ELF-1 (cell line): ENCODE results near the gene ZNRF3.
A peak's percentile ranks its signal among the peaks of the same experiment; 100 is the strongest.

Experiments used
- DNase-seq: peaks from one replicate; pipeline ENCODE4 v3.0.0-alpha.2; 2016; ENCODE audit warnings: low read depth, low spot score

The ZNRF3 gene

GRCh38 chr22:29009148-29009547 is 125.8 kb downstream of the ZNRF3 start:
- no peak for DNase-seq

- peak; percentile 77 for DNase-seq
These were observed 128.1 kb downstream of the ZNRF3 start for GRCh38 chr22:29011240-29012100.

DNA sequence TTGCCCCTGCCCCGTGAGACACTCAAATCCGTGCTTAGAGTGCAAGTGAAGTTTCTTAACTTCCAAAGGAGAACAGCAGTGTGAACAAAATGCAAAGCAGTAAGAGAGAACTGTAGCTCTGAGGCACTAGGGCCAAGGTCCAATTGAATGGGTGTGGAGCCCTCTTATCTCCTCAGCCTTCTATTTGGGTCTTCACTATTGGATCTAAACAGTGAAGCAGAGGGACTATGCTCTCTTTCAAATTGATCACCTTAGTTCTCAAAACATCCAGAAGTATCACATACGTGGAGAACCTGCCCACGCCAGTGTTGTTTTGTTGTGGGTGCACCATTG is 128.7 kb downstream of the ZNRF3 start:
- DNase-seq, result no peak

GRCh38 chr22:29012952-29013351 is 129.6 kb downstream of the ZNRF3 start:
- no peak for DNase-seq

- DNase-seq, result peak; percentile 8
These were observed 130.9 kb downstream of the ZNRF3 start for GRCh38 chr22:29014293-29014692.

DNA sequence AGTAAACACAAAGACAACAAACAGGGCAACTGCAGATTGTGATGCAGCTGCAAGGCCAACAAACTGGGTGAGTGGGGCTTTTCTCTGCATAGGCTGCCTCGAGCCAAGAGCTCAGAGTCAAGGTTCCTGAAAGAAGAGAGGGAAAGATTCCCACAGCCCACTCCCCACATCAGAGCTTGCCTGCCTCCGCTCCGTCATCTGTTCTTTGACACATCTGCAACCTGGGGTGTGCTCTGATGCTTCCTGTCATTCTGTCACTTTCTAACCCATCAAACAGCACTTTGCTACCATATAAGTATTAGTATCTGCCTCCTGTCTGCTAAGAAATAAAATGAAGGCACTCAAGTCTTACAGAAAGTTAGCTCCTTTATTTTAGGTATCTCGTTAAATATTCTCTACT is 131.4 kb downstream of the ZNRF3 start:
- DNase-seq, result no peak

DNA sequence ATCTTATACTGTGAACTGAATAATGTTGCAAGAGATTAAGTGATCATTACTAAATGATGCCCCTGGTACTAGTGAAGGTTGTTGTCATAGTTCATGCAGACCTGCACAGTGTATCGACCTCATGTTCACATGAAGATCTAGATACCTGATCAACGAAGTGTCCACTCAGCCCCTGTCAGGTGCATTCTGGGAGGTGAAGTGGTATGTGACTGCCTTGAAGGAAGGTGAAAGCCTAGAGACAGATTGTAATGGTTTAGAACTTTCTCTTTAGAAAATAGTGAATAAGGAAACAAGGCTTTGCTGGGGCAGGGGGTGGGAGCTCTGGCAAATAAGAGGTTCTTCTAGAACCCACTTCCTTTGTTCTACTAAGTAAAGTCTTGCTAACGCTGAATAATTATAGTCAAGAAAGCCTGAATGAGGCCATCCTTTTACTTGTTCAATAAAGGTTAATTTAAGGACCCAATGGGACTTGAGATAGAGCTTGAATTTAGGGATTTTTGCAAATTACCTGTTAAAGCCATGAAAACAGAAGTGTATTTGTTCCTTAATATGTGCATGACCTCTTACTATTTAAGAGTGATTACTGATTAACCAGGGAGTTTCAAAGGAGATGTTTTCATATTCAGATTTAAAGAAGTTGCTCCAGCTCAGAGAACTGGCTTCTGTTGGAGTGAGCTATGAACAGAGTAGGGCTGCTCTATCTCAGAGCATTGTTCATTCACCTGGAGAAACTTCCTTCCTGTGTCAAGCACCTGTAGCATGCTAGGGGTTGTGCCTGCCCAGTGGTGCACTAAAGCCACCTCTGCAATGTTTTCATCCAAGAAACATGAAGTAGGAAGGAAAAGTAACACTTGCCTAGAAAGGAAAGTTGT is 132.9 kb downstream of the ZNRF3 start:
- no peak for DNase-seq

DNA sequence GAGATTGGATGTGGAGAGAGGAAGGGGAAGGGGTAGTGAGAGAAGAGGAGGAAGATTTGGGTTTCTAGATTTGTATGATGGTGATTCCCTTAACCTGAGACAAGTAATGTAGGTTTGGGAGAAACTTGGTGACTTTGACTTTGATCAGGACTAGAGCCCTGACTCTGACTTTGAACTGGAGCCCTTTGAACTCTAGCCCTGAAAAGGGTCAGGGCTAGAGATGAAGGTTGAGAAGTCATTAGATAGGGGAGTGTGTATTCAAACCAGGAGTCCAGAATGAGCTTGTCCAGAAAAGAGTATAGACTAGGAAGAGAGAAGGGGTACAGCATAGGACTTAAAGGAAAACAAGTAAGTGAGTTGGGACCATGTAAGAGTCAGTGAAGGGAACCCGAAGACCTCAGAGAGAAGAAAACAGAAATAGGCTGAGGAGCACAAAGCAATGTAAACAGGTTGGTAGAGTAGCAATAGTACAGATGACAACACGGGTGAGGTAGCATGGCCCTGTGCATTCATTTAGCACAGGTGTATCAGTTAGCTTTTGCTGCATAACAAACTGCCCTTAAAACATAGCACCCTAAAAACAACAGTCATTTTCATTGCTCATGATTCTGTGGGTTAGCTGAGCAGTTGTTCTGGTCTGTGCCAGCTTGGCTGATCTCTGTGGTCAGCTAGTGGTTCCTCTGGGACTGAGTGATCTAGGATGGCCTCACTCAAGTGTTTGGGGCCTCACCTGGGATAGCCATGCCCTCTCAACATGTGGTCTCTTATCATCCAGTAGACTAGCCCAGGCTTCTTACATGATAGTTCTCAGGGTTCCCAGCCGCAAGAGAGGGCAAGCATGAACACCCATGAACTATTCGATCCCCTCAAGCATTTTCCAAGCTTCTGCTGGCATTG is 135.2 kb downstream of the ZNRF3 start:
- no peak for DNase-seq

DNA sequence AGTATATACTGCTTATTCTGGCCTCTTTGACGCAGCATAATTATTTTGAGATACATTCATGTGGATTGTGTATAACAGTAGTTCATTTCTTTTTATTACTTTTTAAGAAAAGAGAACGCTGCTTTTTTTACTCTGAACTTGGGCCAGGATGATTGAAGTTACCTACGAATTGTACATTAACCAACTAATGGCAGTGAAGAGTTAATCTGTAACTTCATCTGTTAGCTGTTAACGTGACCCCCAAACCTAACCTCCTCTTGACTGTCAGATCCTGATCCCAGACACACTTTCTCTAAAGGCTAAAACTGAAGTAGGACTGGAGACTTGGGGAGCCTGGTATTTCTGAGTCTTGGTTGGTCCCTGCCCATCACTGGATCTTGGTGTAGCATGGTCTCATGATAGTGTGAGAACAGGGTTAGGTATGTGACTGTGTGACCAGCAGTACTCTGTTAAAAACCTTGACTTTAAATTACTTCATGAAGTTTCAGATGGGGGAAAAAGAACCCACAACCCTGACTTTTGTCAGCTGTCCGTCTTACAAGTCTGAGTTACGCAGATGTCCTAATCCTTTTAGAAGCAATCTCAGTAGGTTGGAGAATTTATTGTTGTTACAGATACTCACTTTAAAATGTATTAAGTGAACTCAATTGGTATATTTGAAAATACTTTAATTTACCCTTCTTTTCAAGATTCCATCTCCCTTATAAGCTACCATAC is 138.9 kb downstream of the ZNRF3 start:
- no peak for DNase-seq

DNA sequence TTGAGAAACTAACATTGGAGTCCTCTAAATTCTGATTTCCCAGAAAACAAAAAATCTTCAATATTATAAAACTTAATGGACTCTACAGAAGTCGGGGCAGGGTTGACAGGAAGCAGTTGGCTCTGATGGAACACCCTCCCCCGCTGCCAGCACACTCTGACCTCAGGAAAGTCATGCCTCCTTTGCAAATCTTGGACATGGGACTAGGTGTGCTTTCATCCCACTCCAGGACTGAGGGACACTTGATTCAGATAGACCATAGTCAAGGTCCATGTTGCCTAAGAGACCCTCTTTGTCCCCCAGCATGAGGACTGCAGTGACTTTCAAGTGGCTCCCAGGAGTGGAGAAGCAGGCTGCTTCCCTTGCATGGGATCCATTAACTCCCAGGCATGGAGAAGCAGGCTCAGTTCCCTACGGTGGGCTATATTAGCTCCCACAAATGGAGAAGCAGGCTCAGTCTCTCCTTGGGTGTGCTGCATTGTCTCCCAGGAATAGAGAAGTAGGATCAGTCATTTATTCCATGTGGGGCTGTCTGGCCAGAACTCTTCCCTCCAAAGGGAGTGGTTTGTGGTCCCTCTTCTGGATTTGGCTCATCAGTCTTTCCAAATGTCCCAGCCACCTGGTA is 139.9 kb downstream of the ZNRF3 start:
- no peak for DNase-seq

DNA sequence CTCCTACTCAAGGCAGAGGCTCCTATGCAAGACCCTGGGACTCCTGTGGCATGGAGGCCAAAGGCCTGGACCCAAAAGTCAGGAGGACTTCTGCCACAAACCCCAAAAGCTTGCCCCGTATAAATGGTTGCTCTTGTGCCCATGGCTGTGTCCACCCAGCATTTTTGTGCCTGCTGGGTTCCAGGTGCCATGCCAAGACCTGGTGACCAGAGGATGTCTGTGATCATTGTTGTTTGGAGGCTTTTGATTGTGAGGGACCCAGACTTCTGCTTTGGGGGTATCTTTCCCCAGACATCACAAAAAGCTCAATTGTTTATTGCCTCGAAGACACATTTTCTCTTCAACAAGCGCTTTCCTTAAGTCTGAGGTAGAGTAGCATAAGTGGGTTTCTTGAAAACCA is 143.2 kb downstream of the ZNRF3 start:
- no peak for DNase-seq

GRCh38 chr22:29028468-29028867 is 145.1 kb downstream of the ZNRF3 start:
- no peak for DNase-seq

GRCh38 chr22:29029202-29030000 is 146.0 kb downstream of the ZNRF3 start:
- DNase-seq, result peak; percentile 36

DNA sequence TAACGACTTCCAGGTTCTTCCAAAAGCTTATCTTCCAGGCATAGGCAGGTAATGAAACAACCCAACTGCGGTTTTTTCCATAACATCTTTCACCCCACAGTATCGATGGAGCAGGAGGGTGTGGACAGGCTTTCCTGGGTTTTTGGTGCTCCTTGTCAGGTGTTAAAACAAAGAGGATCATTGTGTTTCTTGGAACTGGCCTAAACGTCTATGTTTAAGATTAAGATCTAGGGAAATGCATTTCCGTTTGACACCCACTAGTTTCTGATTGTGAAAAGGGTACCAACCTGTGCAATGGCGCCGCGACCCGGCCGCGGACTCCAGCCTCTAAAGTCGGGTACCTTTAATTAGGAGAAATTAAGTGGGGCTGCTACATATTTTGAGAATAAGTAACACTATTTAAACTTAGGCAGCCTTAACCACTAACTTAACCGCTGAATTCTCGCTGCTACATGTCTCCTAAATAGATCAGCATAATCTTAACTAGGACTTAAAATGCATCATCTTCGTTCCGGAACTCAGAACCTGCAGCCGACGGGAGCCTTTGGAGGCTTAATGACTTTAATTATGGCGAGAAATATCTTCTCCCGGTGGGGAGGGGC is 146.7 kb downstream of the ZNRF3 start:
- DNase-seq, result peak; percentile 62

- peak; percentile 89 for DNase-seq
These were observed 147.3 kb downstream of the ZNRF3 start for GRCh38 chr22:29030618-29031226.

DNA sequence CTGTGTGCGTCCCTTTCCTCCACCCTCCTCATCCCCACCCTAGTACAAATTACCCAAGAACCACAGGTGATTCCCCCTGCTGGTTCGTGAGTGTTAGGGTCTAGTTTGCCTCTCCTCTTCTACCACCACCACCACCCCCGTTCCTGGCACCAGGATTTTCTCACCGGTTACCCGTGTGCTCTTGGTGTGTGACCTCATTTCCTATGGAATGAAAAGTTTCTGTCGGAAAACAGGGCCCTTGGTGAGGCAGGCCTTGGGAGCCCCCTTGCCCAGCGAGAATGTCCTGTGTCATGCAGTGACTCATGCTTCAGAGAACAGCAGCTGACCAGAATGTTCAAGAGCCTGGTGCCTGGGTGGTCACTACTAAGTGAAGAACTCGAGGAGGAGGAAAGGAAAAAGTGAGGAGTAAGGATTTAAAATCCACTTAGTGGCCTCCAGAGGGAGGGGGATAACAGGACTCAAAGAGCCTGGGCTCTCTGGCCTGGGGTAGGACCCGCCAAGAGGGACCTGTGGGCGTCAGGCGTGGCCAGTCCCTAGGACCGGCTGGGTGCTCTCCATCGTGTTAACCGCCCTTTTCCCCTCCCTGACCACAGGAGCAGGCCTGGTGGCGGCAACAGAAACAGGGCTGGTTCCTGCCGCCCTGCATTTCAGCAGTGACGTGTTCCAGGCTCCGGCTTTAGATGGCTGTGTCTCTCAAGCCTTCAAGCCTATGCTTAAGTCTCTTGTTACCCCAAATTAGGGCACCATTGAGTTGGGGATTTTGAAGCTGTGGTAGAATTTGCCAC is 148.0 kb downstream of the ZNRF3 start:
- peak; percentile 90 for DNase-seq

- peak; percentile 93 for DNase-seq
These were observed 148.7 kb downstream of the ZNRF3 start for GRCh38 chr22:29032014-29032475.

DNA sequence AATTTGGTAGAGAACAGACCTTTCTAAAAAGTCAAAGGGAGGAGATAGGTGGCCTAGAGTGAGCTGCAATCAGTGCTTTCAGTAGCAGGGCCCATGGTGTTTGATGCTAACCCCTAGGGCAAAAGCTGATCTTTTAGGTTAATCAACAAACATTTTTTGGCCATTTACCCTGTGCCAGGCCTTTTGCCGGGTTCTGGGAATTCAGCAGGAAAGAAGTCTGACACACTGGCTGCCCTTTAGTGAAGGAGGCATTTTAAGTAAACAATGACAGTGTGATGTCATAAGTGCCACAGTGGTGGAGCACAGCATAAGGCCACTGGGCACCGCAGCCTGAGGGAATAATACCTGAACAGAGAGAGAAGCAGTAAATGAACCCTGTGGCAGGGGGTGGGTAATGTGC is 149.2 kb downstream of the ZNRF3 start:
- no peak for DNase-seq
